OCI-LY3 (cell line): ENCODE measurements around the gene SMAD5.

Experiments used
- H2AFZ ChIP-seq: fragments of 200-600, 300-600 bp; shearing (Covaris generic); 2 replicates; pipeline ENCODE4 v1.6.0; 2014; ENCODE audit warnings: antibody characterized with exemption, low read depth, low read length
- H3K27ac ChIP-seq: fragments of 200-600, 300-600 bp; sonication (generic); 2 replicates; pipeline ENCODE4 v1.5.1; 2014; ENCODE audit warnings: mild to moderate bottlenecking, low read length, moderate library complexity, mixed read lengths
- H3K27me3 ChIP-seq: fragments of 200-600, 300-600 bp; sonication (generic); 2 replicates; pipeline ENCODE4 v1.6.1; 2014; ENCODE audit warnings: low read depth, low read length, mixed read lengths
- H3K36me3 ChIP-seq: fragments of 200-600, 300-600 bp; sonication (generic); replicated peaks from 2 replicates; pipeline ENCODE3; 2014; ENCODE audit warnings: low read depth, low read length, mixed read lengths
- H3K4me1 ChIP-seq: fragments of 300-600, 200-600 bp; sonication (generic); 2 replicates; pipeline ENCODE4 v1.6.1; 2014; ENCODE audit warnings: low read length, mixed read lengths
- H3K4me2 ChIP-seq: fragments of 200-600, 300-600 bp; sonication (generic); 2 replicates; pipeline ENCODE4 v1.6.1; 2014; ENCODE audit warnings: low read length, mixed read lengths
- H3K4me3 ChIP-seq: fragments of 300-600, 200-600 bp; sonication (generic); 2 replicates; pipeline ENCODE4 v1.5.1; 2014; ENCODE audit warnings: antibody characterized with exemption, mild to moderate bottlenecking, low read length, moderate library complexity
- H3K79me2 ChIP-seq: fragments of 300-600, 200-600 bp; shearing (Covaris generic); 2 replicates; pipeline ENCODE4 v1.6.1; 2014; ENCODE audit warnings: mild to moderate bottlenecking, low read length, mixed read lengths
- H3K9ac ChIP-seq: fragments of 300-600, 200-600 bp; shearing (Covaris generic); 2 replicates; pipeline ENCODE4 v1.6.0; 2014; ENCODE audit warnings: mild to moderate bottlenecking, low read length, moderate library complexity
- H3K9me3 ChIP-seq: fragments of 200-600, 300-600 bp; shearing (Covaris generic); 2 replicates; pipeline ENCODE4 v1.6.1; 2014; ENCODE audit warnings: low read length, mixed read lengths; ENCODE audit not compliant: insufficient read depth
- H4K20me1 ChIP-seq: fragments of 200-600, 300-600 bp; sonication (generic); 2 replicates; pipeline ENCODE4 v1.6.1; 2016; ENCODE audit warnings: low read length, mixed read lengths; ENCODE audit not compliant: insufficient read depth
- CTCF ChIP-seq: fragments of 200-600, 300-600 bp; sonication (generic); IDR thresholded peaks from 2 replicates; pipeline ENCODE4 v1.5.1; 2014; ENCODE audit warnings: antibody characterized with exemption, low read length, low read depth
- EZH2phosphoT487 ChIP-seq: fragments of 200-600 bp; shearing (Covaris generic); IDR thresholded peaks from 2 replicates; pipeline ENCODE4 v1.6.1; 2018; ENCODE audit warnings: antibody characterized with exemption, mixed run types, low read depth

SMAD5 gene

DNA sequence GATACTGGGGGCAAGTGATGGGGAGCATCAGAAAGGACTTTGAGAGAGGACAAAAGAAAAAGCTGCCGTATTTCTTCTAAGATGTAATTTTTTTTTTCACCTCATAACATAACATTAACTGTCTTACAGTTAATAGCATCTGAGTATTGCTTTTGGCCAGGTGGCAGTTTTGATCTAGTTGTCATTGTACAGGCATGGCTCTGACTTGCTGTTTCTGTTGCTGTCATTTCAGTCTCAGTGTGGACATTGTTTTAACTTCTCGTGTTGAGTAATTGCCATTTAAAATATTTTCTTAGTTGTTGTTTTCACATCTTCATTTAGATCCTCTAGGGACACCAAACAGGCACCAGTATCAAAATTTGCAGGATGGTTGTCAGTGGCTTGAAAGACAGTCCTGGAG is 12.4 kb downstream of the SMAD5 start:
- H3K4me2 ChIP-seq: no peak overlapping the region
- TF ChIP-seq EZH2phosphoT487 (no peak), CTCF (no peak)
- no peaks in the 10 kb centered on the region; the same call in 1 of the 2 replicates for H3K27me3 ChIP-seq
- no peaks in the 10 kb centered on the region for H3K36me3 ChIP-seq
- H3K9ac ChIP-seq: no peak overlapping the region
- peaks cover 77% of the 10 kb centered on the region for H4K20me1 ChIP-seq
- H3K4me3 ChIP-seq: no peak overlapping the region
- H3K9me3 ChIP-seq: no peaks in the 10 kb centered on the region
- no peak overlapping the region for H3K27ac ChIP-seq
- peaks cover 47% of the 10 kb centered on the region for H3K79me2 ChIP-seq
- peaks cover 16% of the 10 kb centered on the region for H3K4me1 ChIP-seq
- no peak overlapping the region for H2AFZ ChIP-seq

- no peaks in the 10 kb centered on the region for H3K36me3 ChIP-seq
- no peak overlapping the region for H3K4me2 ChIP-seq
- H3K9ac ChIP-seq: no peak overlapping the region
- H3K27ac ChIP-seq: no peak overlapping the region
- peaks cover 66% of the 10 kb centered on the region for H4K20me1 ChIP-seq
- H3K79me2 ChIP-seq: peaks cover 35% of the 10 kb centered on the region
- H3K4me3 ChIP-seq: no peak overlapping the region
- TF ChIP-seq EZH2phosphoT487: no peak
- H3K27me3 ChIP-seq: no peaks in the 10 kb centered on the region; the same call in 1 of the 2 replicates
- H3K4me1 ChIP-seq: peaks cover 12% of the 10 kb centered on the region
- H2AFZ ChIP-seq: no peak overlapping the region
- no peaks in the 10 kb centered on the region for H3K9me3 ChIP-seq
These were observed 13.6 kb downstream of the SMAD5 start for GRCh38 chr5:136146201-136146600.

DNA sequence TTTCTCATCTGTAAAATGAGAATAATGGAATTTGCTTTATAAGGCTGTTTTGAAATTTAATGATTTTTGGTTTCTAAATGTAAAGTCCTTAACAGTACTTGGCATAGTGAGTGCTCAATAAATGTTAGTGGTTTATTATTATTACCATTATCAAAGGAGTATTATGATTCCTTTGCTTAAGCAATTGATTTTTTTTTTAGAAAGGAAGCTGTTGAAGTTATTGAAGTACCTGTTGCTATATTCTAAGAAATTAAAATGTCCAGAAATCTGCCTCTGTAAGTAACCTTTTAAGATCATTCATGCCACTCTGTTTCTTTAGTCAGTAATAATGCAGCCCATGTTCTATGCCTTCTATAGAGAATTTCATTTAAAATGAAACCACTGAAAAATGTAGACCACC is 15.0 kb downstream of the SMAD5 start:
- Histone ChIP-seq H3K79me2 (peaks cover 24% of the 10 kb centered on the region), H3K36me3 (no peaks in the 10 kb centered on the region), H3K27me3 (no peaks in the 10 kb centered on the region; the same call in 1 of the 2 replicates), H3K4me3 (no peak overlapping the region), H3K27ac (no peak overlapping the region), H3K4me2 (no peak overlapping the region), H2AFZ (no peak overlapping the region), H3K9ac (no peak overlapping the region), H3K9me3 (no peaks in the 10 kb centered on the region), H4K20me1 (peaks cover 52% of the 10 kb centered on the region), H3K4me1 (no peaks in the 10 kb centered on the region; the same call in 1 of the 2 replicates)
- TF ChIP-seq EZH2phosphoT487: no peak
- TF ChIP-seq CTCF: no peak

DNA sequence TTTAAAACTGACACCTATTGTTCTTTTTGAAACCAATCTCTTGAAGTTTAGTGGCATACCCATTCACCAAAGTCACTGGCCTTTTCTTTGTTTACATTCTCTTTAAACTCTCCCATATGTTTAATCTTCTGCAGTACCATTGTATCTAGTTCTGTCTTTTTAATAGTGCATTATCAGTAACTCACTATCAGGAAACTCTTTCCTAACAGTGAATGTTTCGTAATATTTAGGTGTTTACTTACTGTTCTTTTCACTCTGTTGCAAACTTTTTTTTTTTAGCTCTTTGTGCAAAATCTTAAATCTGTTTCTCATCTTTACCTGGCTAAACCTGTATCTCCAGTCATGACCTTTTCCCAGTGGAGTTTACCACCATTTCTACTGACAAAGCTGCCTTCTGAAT is 17.2 kb downstream of the SMAD5 start:
- peaks cover 31% of the 10 kb centered on the region for H4K20me1 ChIP-seq
- H3K9ac ChIP-seq: no peak overlapping the region
- no peaks in the 10 kb centered on the region for H3K9me3 ChIP-seq
- H3K27me3 ChIP-seq: no peaks in the 10 kb centered on the region
- TF ChIP-seq EZH2phosphoT487: no peak
- TF ChIP-seq CTCF: no peak
- H2AFZ ChIP-seq: no peak overlapping the region
- H3K4me3 ChIP-seq: no peak overlapping the region
- H3K4me2 ChIP-seq: no peak overlapping the region
- H3K36me3 ChIP-seq: peaks cover 6% of the 10 kb centered on the region
- no peak overlapping the region for H3K27ac ChIP-seq
- H3K4me1 ChIP-seq: no peaks in the 10 kb centered on the region; the same call in 1 of the 2 replicates
- H3K79me2 ChIP-seq: peaks cover 8% of the 10 kb centered on the region; the same call in 1 of the 2 replicates
